Activated naive CD4-positive, alpha-beta T cell treated with anti-CD3 and anti-CD28 coated beads, Interleukin-2, amount 50 U/mL, for 16 hours (primary cell): ENCODE results near the gene UBFD1.
"Not testable (repeated sequence)": the region's sequence is repeated elsewhere in the genome, so short reads cannot be mapped to it uniquely, and the experiment has no call there.

Experiments
- DNase-seq: peaks from one replicate; pipeline ENCODE4 v3.0.0-alpha.2; 2020

UBFD1 gene

GRCh38 chr16:23556881-23557778, at the start of gene UBFD1, which contains the start of gene EARS2:
TSS of gene UBFD1 (plus strand) at chr16:23557727. CDS start at chr16:23557743, 16 bp downstream.
TSS of gene EARS2 (minus strand) at chr16:23557350. CDS start at chr16:23557343, 7 bp downstream.
- DNase-seq = peak; percentile 98

- DNase-seq = no peak
Measured at GRCh38 chr16:23508589-23509440, 48.7 kb upstream of the UBFD1 start.

GRCh38 chr16:23509441-23509754, 48.1 kb upstream of the UBFD1 start:
- DNase-seq = no peak

GRCh38 chr16:23509782-23510163, 47.8 kb upstream of the UBFD1 start:
- peak; percentile 28 for DNase-seq

DNA sequence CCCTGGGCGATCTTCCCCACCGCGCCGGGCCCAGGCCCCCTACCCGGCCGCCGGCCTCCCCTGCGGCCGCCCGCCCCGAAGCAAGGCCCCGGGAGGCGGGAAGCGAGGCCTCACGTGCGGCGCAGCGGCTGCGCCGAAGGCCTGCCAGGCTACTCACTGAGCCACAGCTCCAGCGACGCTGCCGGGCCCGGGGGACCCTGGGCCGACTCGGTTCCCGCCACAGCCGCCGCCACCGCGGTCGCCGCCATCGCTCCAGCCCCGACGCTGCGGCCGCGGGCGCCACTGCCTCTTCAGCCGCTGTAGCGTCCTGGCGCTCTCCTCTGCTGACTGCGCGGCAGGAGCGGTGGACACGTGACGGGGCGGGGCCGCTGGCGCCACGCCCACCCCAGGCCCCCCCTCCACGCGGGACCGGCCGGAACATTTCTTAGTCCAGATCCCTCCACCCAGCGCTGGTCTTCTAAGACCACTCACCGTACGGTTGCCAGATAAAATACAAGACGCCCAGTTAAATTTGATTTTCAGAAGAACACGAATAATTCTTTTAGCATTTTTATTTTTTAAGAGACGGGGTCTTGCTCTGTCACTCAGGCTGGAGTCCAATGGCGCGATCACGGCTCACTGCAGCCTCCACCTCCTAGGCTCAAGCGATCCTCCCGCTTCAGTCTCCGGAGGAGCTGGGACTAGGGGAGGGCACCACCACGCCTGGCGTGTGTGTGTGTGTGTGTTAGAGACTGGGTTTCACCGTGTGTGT, 47.2 kb upstream of the UBFD1 start, which contains the start of gene GGA2:
Gene GGA2 (minus strand): TSS at position 331 of the 751 bp plus-strand sequence. CDS start 83 bp downstream, at position 248.
- DNase-seq = peak; percentile 80

DNA sequence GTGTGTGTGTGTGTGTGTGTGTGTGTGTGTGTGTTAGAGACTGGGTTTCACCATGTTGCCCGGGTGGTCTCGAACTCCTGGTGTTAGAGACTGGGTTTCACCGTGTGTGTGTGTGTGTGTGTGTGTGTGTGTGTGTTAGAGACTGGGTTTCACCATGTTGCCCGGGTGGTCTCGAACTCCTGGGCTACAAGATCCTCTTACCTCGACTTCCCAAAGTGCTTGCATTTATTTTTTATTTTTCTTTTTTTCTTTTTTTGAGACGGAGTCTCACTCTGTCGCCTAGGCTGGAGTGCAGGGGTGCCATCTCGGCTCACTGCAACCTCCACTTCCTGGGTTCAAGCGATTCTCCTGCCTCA, 46.6 kb upstream of the UBFD1 start:
- not testable (repeated sequence) for DNase-seq

- no peak for DNase-seq
Measured at GRCh38 chr16:23511731-23512130, 45.8 kb upstream of the UBFD1 start.

- DNase-seq = no peak
Measured at GRCh38 chr16:23512168-23512695, 45.3 kb upstream of the UBFD1 start.

GRCh38 chr16:23514381-23515152, 43.0 kb upstream of the UBFD1 start:
- DNase-seq = no peak

GRCh38 chr16:23515881-23516280, 41.6 kb upstream of the UBFD1 start:
- no peak for DNase-seq

GRCh38 chr16:23516366-23517137, 41.0 kb upstream of the UBFD1 start:
- DNase-seq = no peak

- no peak for DNase-seq
Measured at GRCh38 chr16:23518435-23518891, 39.1 kb upstream of the UBFD1 start.

- DNase-seq = no peak
Measured at GRCh38 chr16:23519282-23519681, 38.2 kb upstream of the UBFD1 start.

DNA sequence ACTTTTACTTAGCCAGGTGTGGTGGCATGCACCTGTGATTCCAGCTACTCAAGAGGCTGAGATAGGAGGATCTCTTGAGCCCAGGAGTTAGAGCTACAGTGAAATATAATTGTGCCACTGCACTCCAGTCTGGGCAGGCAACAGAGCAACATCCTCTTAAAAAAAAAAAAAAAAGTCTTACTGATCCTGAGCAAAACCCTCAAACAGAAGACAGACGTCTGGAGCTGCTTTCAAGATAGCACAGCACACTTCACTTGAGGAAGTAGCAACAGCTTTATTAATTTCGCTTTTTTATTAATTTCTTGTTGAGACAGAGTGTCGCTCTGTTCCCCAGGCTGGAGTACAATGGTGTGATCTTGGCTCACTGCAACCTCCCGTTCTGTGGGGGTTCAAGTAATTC, 37.0 kb upstream of the UBFD1 start:
- DNase-seq = no peak

GRCh38 chr16:23521037-23521743, 36.3 kb upstream of the UBFD1 start:
- DNase-seq = no peak

GRCh38 chr16:23521965-23522364, 35.6 kb upstream of the UBFD1 start:
- DNase-seq = no peak

GRCh38 chr16:23523321-23523720, 34.2 kb upstream of the UBFD1 start:
- DNase-seq = no peak

- DNase-seq = no peak
Measured at GRCh38 chr16:23523876-23524385, 33.6 kb upstream of the UBFD1 start.

- no peak for DNase-seq
Measured at GRCh38 chr16:23524886-23525285, 32.6 kb upstream of the UBFD1 start.
